HG03442 (cell line): ENCODE measurements around the gene THBS1.

Source experiments
- ATAC-seq: cut with Tn5 transposase; IDR thresholded peaks from one replicate; pipeline ENCODE4 v1.9.1; 2021; ENCODE audit warnings: mild to moderate bottlenecking, moderate library complexity; ENCODE audit not compliant: unreplicated experiment

The THBS1 gene

GRCh38 chr15:39588531-39589192 is 7.8 kb downstream of the THBS1 start:
- no peak for ATAC-seq

GRCh38 chr15:39589193-39589814 is 8.4 kb downstream of the THBS1 start:
- ATAC-seq: no peak

- ATAC-seq: no peak
Observed at GRCh38 chr15:39589815-39590644, 9.2 kb downstream of the THBS1 start.

GRCh38 chr15:39591141-39591895 is 10.4 kb downstream of the THBS1 start:
- ATAC-seq: no peak

- no peak for ATAC-seq
Observed at GRCh38 chr15:39591896-39592315, 11.0 kb downstream of the THBS1 start.

GRCh38 chr15:39592500-39592899 is 11.6 kb downstream of the THBS1 start:
- ATAC-seq: no peak

- ATAC-seq: no peak
Observed at GRCh38 chr15:39593071-39593655, 12.3 kb downstream of the THBS1 start.

- no peak for ATAC-seq
Observed at GRCh38 chr15:39593656-39594445, 13.0 kb downstream of the THBS1 start.

GRCh38 chr15:39594446-39595337 is 13.8 kb downstream of the THBS1 start:
- ATAC-seq: no peak

GRCh38 chr15:39595338-39596221 is 14.7 kb downstream of the THBS1 start:
- no peak for ATAC-seq

GRCh38 chr15:39596358-39597051 is 15.6 kb downstream of the THBS1 start:
- ATAC-seq: no peak

GRCh38 chr15:39597336-39597735 is 16.5 kb downstream of the THBS1 start:
- ATAC-seq: no peak

GRCh38 chr15:39597751-39598185 is 16.9 kb downstream of the THBS1 start:
- ATAC-seq: no peak

- no peak for ATAC-seq
Observed at GRCh38 chr15:39598186-39598850, 17.4 kb downstream of the THBS1 start.

GRCh38 chr15:39598958-39599845 is 18.3 kb downstream of the THBS1 start:
- ATAC-seq: no peak

- no peak for ATAC-seq
Observed at GRCh38 chr15:39599871-39600270, 19.0 kb downstream of the THBS1 start.
